Transverse colon (tissue), 4 donors: Measurements from ENCODE around the gene PTGIS. TPM values are rescaled to one million over a fixed set of nuclear protein-coding genes. Genes with fewer than 3 reads are reported as not detected.

Source experiments
- DNase-seq: peaks from one replicate; pipeline ENCODE4 v3.0.0-alpha.2; 2019
- H3K27ac ChIP-seq, 4 donors: fragments of 200-600 bp; sonication (generic); 2 replicates each; pipeline ENCODE4 v1.5.1; 2016 to 2018; ENCODE audit warnings: inconsistent platforms in 4 of 4
- H3K27me3 ChIP-seq: fragments of 200-600 bp; sonication (generic); 2 replicates; pipeline ENCODE4 v1.5.1; 2017; ENCODE audit warnings: inconsistent platforms
- H3K36me3 ChIP-seq, 4 donors: fragments of 200-600 bp; sonication (generic); 2 replicates each; pipeline ENCODE4 v1.5.1; 2017 to 2019; ENCODE audit warnings: inconsistent platforms in 4 of 4
- H3K4me1 ChIP-seq, 4 donors: fragments of 200-600 bp; sonication (generic); 2 replicates each; pipeline ENCODE4 v1.5.1; 2017 to 2020; ENCODE audit warnings: inconsistent platforms in 4 of 4
- H3K4me3 ChIP-seq, 4 donors: fragments of 200-600 bp; sonication (generic); 1 replicate in 1 of 4; 2 replicates in 3 of 4; pipeline versions ENCODE4 v1.5.1 to v1.6.1; 2017 to 2019; ENCODE audit warnings: inconsistent platforms in 4 of 4
- H3K9me3 ChIP-seq, 2 donors: fragments of 200-600 bp; sonication (generic); 2 replicates each; pipeline ENCODE4 v1.5.1; 2017 to 2019; ENCODE audit warnings: inconsistent platforms in 2 of 2
- CTCF ChIP-seq, 5 experiments: fragments of 200-600 bp in 3 of 5; fragments of 450-650 bp in 2 of 5; sonication (generic) in 3 of 5; IDR thresholded peaks; 1 replicate in 2 of 5; 2 replicates in 3 of 5; pipeline ENCODE4 v1.5.1; 2016 to 2017; ENCODE audit warnings: antibody characterized with exemption in 5 of 5, inconsistent platforms in 3 of 5, mild to moderate bottlenecking in 2 of 5, moderate library complexity in 1 of 5
- EP300 ChIP-seq: sonication (generic); formaldehyde crosslinking; IDR thresholded peaks from one replicate; pipeline ENCODE4 v1.6.1; 2017; ENCODE audit warnings: antibody characterized with exemption, low read depth
- POLR2A ChIP-seq: fragments of 450-650 bp; IDR thresholded peaks from one replicate; pipeline ENCODE4 v1.6.1; 2016; ENCODE audit warnings: antibody characterized with exemption, mild to moderate bottlenecking, moderate library complexity
- POLR2AphosphoS5 ChIP-seq, 3 donors: sonication (generic); formaldehyde crosslinking; IDR thresholded peaks; one replicate each; pipeline ENCODE4 v1.6.1; 2016; ENCODE audit warnings: antibody characterized with exemption in 3 of 3
- WGBS, 2 donors: methylation state at CpG; one replicate each; pipeline ENCODE4 v1.1.5; 2018; ENCODE audit warnings: low coverage in 1 of 2; 5-methylcytosine and 5-hydroxymethylcytosine counted together
- in situ Hi-C, 4 donors: fragments of 200-750 bp; cut with MboI; loops; one replicate each; pipeline versions ENCODE4 v1.15.0 to v1.15.1; 2017; ENCODE audit warnings: low sequenced_read_pairs in 3 of 4, low pct_ligation_motif_present in 1 of 4, low pct_unique_long_range_greater_than_20kb in 1 of 4
- intact Hi-C: fragments of 100-400 bp; cut with DNase I; formaldehyde crosslinking; loops from one replicate; pipeline ENCODE4 v1.15.1; 2023; ENCODE audit warnings: low total_unique reads
- total RNA-seq, 4 donors: library from RNA; depleted of rRNA; stranded (reverse); fragments of >200 nt; gene quantifications; one replicate each; pipeline ENCODE4 v1.1.0, GENCODE V29; 2016

PTGIS gene
- total RNA-seq, 4 donors from 2014 or later: 9.4 to 22.3 (median 15.6) TPM

GRCh38 chr20:49529470-49529869 lies 38.5 kb downstream of the PTGIS start:
- WGBS, 2 donors: 73 to 75% methylated on average over 5 of the region's 5 CpGs
- H3K4me3 ChIP-seq: no peak overlapping the region
- H3K9me3 ChIP-seq: no peaks in the 10 kb centered on the region
- H3K27me3 ChIP-seq: no peaks in the 10 kb centered on the region
- no peak for DNase-seq
- H3K27ac ChIP-seq: no peak overlapping the region
- no peaks in the 10 kb centered on the region for H3K36me3 ChIP-seq
- TF ChIP-seq EP300 (no peak), POLR2A (no peak), POLR2AphosphoS5 (IDR thresholded peaks at IDR 0.05) (no peak), CTCF (IDR thresholded peaks at IDR 0.05) (no peak)
- H3K4me1 ChIP-seq: no peaks in the 10 kb centered on the region
- intact Hi-C loops: no loop called here
- in situ Hi-C loops: loop anchor here in 1 of 4 donors (10.0 kb wide), 1 partner anchor 195 kb away; no protein-coding TSS in a partner anchor

- Histone ChIP-seq H3K9me3 (no peaks in the 10 kb centered on the region), H3K27me3 (no peaks in the 10 kb centered on the region), H3K36me3 (no peaks in the 10 kb centered on the region), H3K27ac (no peak overlapping the region), H3K4me1 (no peaks in the 10 kb centered on the region), H3K4me3 (no peak overlapping the region)
- no peak for DNase-seq
- in situ Hi-C loops (loop anchor here in 1 of 4 donors (10.0 kb wide), 1 partner anchor 192 kb away; no protein-coding TSS in a partner anchor), intact Hi-C loops (no loop called here)
- 71 to 75% methylated on average over 2 of the region's 2 CpGs for WGBS, 2 donors
- TF ChIP-seq POLR2AphosphoS5 (IDR thresholded peaks at IDR 0.05) (no peak), CTCF (IDR thresholded peaks at IDR 0.05) (no peak), POLR2A (no peak), EP300 (no peak)
These were observed 41.4 kb downstream of the PTGIS start for GRCh38 chr20:49526568-49526967.

GRCh38 chr20:49526056-49526455 lies 41.9 kb downstream of the PTGIS start:
- Histone ChIP-seq H3K27me3 (no peaks in the 10 kb centered on the region), H3K27ac (no peak overlapping the region), H3K9me3 (no peaks in the 10 kb centered on the region), H3K36me3 (no peaks in the 10 kb centered on the region), H3K4me1 (no peaks in the 10 kb centered on the region), H3K4me3 (no peak overlapping the region)
- TF ChIP-seq POLR2A (no peak), CTCF (IDR thresholded peaks at IDR 0.05) (no peak), POLR2AphosphoS5 (IDR thresholded peaks at IDR 0.05) (no peak), EP300 (no peak)
- 94 to 100% methylated on average over 3 to 6 of the region's 6 CpGs for WGBS, 2 donors
- in situ Hi-C loops (loop anchor here in 1 of 4 donors (10.0 kb wide), 1 partner anchor 191 kb away; no protein-coding TSS in a partner anchor), intact Hi-C loops (no loop called here)
- DNase-seq: no peak

- no peak for DNase-seq
- H3K27ac ChIP-seq: no peak overlapping the region
- no peaks in the 10 kb centered on the region for H3K9me3 ChIP-seq
- TF ChIP-seq CTCF (IDR thresholded peaks at IDR 0.05) (no peak), POLR2AphosphoS5 (IDR thresholded peaks at IDR 0.05) (no peak), POLR2A (no peak), EP300 (no peak)
- in situ Hi-C loops (loop anchor here in 1 of 4 donors (10.0 kb wide), 1 partner anchor 189 kb away; no protein-coding TSS in a partner anchor), intact Hi-C loops (no loop called here)
- WGBS, 2 donors: 87% methylated on average over 8 of the region's 8 CpGs; no CpG with 5 or more reads in 1 of the 2 donors
- no peaks in the 10 kb centered on the region for H3K27me3 ChIP-seq
- H3K4me3 ChIP-seq: no peak overlapping the region
- no peaks in the 10 kb centered on the region for H3K4me1 ChIP-seq
- no peaks in the 10 kb centered on the region for H3K36me3 ChIP-seq
These were observed 44.1 kb downstream of the PTGIS start for GRCh38 chr20:49523767-49524360.
